HG02798 (cell line): Measurements from ENCODE around the gene BCL2.
A peak's percentile ranks its signal among the peaks of the same experiment; 100 is the strongest.
"Not testable (repeated sequence)": the region's sequence is repeated elsewhere in the genome, so short reads cannot be mapped to it uniquely, and the experiment has no call there.

Experiments used
- ATAC-seq: cut with Tn5 transposase; IDR thresholded peaks from one replicate; pipeline ENCODE4 v1.9.1; 2021; ENCODE audit warnings: mild to moderate bottlenecking; ENCODE audit not compliant: unreplicated experiment, poor library complexity

BCL2 gene

DNA sequence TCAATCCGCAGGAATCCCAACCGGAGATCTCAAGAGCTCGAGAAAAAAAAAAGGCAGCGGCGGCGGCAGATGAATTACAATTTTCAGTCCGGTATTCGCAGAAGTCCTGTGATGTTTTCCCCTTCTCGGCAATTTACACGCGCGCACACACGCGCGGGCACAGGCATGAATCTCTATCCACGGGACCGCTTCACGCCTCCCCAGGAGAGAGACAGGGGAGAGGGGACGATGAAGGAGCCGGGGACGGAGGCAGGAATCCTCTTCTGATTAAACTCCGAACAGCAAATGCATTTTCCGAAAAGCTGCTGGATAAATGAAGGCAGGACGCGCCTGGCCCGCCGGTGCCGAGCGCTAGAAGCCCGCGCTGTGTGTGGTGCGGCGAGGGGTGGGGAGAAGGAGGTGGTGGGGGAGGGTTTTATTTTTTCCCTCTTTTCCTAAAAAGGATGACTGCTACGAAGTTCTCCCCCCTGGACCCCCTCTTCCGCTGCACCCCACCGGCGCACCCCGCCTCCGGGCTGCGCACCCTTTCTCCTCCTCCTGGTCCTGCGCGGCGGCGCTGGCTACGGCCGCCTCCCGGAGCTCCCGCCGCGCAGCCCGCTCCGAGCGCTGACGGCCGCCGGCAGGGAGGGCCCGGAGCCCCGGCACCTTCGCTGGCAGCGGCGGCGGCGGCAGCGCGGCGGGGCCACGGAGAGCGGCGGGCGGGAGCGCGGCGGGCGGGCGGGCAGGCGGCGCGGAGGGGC is at the start of gene BCL2:
Gene BCL2, minus strand, starts transcription at position 387 of the 740 bp plus-strand sequence.
- ATAC-seq: peak; percentile 22

DNA sequence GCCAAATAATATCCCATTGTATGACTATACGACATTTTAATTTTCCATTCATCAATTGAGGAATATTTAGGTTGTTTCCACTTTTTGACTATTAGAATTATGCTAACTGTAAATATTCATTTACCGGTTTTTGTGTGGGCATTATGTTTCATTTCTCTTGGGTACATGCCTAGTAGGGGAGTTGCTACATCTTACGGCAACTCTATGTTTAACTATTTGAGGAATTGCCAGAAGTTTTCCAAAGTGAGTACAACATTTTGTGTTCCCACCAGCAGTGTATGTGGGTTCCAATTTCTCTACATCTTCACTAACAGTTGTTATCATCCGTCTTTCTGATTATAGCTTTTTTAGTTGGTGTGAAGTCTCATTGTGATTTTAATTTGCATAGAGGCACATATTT is 49.0 kb upstream of the BCL2 start:
- ATAC-seq: no peak

DNA sequence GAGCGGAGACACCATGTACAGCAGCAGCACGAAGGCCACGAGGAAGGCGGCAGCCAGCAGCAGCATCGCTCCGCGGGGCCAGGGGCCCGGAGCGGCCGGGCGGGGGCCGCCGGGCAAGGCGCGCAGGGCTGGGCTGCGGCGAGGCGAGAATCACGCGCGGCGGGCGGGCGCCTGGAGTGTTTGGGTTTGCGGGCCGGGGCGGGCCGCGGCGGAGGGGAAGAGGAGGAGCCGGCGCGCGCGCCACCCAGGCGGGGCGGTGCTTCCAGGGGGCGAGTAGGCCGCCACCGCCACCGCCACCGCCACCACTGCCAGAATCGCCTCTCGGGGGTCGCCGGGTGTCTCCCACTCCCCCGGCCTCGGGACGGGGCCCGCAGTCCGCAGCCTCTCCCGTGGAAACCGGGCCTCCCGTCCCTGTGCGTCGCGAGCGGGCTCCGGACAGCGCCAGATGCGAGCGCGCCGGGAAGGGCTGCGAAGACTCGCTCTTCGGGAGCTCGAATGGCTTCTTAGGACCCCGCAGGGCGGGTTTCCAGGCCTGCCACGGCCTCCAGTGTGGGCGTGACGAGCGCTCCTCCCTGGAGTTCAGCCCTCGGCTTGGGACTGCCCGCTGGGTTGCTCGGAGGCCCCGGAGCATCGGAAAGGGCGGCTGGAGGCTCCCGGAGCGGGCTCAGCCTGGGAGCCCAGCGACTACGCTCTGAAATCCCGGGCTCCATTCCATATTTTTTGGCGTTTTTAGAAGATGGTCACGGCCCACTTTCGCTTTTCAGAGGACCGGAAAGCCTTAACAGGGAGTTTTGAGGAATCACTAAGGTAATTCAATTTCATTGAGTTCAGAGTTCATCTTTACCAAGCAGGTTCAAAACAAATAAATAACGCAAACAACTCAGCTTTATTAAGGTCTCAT is 47.7 kb upstream of the BCL2 start, which contains the start of gene KDSR:
Gene KDSR, minus strand, starts transcription at position 154 of the 901 bp plus-strand sequence. Its CDS starts 88 bp downstream, at position 66.
- peak; percentile 92 for ATAC-seq

DNA sequence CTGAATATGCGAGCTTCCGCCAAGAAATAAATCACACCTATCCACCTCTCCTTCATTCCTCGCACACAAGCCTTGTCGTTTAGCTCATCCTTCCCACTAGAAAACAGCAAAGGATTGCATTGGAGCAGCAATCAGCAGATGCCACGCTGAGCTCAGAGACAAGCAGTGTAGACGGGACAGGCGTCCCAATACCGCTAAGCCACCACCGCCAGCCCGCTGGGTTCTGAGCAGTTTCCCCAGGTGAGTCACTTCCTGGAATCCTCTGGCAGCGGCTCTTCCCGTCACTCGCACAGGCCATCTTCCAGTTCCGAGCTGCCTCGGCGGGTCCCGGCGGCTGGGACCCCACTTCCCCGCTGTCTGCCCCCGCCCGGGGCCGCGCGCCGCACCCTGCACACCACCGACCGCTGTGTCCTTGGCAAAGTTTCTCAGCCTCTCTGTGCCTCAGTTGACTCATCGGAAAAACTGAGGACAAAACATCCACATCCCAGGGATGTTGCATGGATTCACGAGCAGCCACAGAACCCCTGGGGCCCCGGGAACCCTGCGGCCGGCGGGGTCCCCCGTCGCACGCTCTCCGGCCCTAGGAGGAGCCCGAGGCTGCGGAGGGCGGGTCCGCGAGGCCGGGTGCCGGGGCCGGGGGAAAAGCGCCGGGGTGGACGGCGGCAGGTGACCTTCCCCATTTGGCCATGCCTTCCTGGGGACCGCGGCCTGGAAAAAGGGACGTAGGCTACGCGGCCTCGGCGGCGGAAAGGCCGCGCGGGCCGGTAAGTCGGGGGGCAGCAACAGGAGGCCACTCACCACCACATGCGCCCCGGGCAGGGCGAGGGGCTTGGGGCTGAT is 46.9 kb upstream of the BCL2 start:
- ATAC-seq: peak; percentile 34

DNA sequence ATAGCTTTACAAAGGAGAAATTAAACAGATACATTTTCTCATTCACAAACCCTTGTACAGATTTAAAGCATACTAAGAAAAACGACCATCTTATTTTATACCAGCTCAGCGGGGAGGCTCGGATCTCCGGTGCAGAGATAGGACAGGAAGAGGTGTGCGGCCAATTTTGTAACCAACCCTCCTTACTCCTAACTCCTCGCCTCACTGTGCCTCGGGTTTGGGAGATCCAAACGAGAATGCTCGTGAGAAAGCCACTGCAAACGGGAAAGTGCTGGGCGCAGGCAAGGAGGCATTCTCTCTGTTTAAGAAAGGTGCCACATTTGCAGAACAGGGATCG is 46.3 kb upstream of the BCL2 start:
- no peak for ATAC-seq

DNA sequence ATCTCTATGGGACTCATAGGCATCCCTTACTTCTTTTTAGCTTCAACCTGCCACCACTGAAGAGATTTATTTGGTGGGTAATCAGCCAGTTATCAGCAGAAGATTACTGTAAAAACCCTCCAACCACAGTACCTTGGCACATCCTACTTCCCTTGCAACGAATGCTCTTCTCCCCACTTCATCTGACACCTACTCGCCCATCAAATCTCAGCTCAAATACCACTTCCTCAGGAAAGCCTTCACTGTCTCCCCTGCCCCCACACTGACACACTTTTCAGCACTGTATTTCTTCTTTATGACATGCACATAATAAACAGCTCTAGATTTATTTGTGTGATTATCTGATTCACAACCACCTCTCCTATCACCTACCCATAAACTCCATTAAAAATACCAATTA is 44.4 kb upstream of the BCL2 start:
- ATAC-seq: no peak

DNA sequence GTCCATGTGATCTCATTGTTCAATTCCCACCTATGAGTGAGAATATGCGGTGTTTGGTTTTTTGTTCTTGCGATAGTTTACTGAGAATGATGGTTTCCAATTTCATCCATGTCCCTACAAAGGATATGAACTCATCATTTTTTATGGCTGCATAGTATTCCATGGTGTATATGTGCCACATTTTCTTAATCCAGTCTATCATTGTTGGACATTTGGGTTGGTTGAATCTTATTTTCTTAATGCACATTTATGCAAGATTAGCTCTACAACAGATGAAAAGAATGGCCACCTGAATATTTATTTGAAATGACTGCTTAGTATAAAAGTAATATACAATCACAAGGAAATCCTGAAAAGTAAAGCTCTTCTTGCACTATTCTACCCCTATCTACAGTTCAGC is 43.9 kb upstream of the BCL2 start:
- ATAC-seq: not testable (repeated sequence)

DNA sequence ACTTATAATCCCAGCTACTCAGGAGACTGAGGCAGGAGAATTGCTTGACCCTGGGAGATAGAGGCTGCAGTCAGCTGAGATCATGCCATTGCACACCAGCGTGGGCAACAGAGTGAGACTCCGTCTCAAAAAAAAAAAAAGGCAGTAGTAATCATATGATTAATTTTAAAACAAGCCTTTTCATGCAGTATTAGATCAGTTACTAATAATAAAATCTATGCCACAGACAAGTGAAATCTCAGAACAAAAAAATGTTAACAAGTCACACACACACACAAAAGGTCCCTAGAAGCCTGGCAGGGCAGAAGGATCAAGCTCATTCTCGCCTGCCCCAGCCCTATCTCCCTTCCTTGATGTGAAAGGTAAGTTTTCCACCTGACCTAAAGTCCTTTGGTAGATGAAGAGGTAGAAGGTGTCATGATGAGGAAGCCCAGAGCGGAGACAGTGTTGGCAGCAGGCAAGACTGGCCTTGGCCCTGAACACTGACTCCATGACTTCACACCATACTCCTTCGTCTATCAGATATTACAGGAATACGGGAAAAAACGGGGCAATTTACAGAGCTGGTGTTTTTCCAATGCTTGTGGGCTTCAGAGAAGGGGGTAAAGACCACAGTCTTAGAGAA is 36.8 kb upstream of the BCL2 start:
- no peak for ATAC-seq

DNA sequence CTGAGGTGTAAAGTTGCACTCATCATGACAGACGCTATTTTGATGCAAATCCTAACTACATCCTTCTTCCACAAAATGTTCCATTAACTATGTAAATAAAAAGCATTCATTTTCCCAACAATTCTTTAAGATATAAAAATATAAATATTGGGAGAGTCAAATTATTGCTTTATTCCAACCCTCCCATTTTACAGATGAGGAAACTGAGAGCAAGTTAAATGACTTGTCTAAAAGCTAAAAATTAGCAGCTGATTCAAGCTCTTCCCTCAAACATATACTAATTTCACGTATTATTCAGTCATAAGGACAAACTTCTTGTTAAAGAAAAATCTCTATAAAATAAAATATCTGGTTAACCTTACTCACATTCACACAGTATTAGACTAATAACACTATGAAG is 30.7 kb upstream of the BCL2 start:
- ATAC-seq: no peak

DNA sequence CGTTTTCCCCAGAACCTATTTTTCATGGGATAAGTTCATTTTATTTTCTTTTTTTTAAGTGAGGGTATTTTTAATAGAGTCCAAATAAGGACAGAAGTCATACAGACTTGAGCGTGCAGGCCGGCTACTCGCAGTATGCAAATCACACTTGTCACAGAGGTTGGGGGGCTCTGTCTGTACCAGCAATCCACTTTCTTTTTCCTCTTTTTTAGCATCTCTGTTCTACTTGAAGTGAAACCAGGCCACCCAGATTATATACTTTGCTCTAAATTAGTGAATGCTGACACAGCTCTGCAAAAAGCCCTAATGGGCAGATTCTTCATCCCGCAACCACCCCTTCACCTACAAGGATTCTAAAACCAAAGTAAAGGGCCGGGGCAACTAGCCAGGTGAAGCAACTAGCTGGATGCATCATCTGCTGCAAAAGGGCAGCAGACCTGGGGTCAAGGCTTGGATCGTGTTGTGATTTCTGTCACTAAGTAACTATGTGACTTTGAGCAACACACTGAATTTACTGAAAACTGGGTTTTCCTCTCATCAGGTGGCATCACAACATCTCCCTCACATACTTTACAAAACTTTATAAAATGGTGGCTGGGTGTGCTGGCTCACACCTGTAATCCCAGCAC is 29.1 kb upstream of the BCL2 start:
- ATAC-seq: no peak

DNA sequence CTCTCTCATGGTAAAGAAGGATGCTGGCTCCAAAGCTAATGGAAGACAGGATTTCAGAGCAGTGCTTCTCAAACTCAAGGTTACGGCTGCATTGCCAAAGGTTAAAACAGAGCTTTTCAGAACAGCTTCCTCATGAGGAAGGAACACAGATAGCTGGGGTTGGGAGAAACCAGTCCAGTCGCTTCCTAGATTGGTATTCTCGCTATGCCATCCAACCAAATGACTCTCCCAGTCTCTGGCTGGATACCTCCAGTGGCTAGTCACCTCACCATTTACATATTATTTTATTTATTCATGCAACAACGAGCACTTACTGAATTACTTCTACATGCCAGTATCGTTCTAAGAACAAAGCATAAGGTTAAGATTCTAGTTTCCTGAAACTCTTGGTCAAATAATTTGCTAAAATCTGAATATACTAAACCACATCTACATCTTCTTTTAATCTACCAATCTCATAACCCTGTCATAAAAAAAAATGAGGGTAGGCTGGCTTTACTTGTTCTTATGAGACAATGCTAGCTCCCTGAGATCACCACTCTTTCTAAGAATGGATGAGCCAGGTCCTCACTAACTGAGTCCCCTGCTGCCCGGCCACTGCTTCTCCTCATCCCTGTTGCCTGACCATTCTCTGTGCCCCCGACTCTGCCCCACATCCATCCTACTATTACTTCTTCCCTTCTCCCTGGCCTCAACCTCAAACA is 27.1 kb upstream of the BCL2 start:
- ATAC-seq: no peak

DNA sequence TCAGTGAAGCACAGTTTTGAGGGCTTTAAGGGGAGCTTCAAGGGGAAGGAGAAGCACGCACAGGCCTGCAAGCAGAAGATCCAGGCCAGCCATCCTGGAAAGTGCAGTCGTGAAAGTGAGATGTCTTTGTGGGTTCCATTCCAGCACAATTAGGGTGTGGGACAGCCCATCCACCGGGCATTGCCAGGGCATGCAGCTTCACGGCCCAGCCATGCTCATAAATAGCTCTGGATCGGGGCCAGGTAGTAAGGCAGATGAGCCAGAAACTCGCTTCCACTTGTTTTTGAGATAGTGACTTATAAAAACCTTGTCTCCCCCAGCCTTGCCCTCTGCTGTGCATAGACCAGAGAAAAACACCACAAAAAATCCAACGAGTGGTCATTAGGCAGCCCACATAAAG is 26.5 kb upstream of the BCL2 start:
- no peak for ATAC-seq

DNA sequence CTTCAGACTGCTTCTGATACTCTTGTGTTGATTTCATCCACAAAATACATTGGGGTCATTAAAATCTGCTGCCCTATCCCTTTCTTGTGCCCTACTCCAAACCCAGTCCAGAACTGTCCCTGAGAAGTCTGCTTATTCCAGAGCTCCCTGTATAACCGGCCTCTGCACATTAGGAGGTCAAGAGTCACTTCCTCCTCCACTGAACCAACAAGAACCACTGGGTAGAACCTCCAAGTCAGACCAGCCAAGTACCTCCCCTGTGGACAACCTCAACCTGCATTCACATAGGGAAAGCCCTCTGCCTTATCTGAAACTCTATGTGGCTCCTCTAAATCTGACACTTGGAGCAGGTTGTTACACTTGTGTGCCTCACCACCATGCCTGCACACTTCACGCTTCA is 25.3 kb upstream of the BCL2 start:
- no peak for ATAC-seq

DNA sequence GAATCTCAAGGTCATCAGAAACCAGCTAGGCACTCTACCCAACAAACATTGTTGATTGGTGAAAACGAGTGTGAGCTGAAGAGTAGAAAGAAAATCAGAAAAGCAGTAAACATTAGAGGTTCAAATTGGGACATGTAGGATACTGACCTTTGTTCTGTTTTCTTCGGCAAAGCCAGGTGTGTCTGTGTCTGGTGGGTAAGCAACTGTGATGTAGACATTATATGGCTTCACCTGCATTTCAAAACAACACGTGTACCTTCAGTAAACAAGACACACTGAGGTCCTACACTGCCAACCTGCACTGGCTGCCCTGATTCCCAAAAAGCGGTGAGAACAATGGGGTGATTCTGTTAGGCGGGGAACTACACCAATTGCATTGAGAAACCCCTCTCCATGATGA is 24.7 kb upstream of the BCL2 start:
- ATAC-seq: no peak

DNA sequence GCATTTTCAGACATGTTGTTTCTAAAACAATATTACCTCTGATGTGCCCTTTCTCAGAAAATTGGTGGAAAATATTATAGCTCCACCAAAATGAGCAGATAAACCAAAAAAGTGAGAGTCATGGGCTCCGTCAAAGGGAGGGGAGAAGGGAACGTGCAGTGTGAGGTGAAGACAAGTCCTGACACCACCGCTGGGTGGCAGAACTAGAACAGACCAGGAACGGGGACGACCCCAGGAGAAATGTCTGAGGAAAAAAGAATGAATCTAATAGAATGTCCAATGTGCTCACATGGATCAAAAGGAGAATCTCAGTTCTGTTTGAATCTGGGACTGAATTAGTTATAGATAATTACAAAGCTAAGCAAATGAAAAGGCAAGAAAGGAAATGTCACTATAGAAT is 22.6 kb upstream of the BCL2 start:
- peak; percentile 44 for ATAC-seq

DNA sequence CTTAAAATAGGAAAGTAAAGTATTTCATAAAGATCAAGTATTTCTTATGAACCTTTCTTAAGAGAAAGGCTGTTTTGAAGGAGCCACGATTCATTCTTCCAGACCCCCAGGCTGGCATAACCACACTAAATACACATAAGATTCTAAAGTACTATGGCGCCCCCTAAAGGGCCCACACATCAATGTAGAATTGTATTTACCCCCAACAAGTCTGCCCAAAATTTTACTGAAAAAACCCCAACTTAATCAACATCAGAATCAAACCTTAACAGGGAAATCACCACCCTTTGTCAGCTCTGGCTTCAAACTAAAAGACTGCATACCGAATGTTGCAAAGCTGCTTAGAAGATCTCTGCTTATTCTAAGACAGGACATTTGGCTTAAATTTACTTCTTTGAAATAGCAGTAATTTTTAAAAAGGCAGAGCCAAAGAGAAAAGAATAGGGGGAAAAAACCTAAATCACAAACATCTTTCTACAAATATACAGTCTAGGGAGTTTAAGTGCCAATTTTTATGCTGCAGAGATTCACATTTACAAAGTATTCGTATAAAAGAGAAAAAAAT is 20.4 kb upstream of the BCL2 start:
- no peak for ATAC-seq

DNA sequence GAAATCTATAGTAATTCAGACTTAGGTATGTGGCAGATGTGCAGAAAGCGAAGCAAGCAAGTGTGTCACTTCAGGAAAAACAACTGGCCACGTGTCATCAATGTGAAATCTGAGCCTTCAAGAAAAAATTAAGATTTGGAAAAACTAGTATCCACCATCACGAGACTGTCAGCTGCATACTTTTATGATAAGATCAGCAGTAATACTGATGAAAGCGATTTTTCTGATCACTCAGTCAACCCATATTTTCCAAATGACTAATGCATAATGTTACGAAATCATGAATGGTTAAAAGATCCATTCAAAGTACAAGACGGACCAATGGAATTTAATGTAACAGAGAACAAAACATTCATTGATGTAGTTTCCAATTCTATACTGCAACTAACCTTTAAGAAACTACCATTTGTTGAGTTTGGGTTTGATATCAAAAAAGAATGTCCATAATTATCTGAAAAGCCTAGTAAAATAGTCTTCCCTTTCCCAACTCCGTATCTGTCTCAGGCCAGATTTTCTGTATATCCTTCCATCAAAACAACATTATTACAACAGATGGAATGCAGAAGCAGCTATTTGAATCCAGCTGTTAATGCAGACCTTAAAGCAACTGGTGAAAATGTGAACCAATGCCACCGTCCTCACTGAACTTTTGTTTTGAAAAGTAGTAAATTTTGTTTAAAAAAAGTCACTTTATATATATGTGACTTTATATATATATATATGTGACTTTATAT is 17.0 kb upstream of the BCL2 start:
- ATAC-seq: no peak

DNA sequence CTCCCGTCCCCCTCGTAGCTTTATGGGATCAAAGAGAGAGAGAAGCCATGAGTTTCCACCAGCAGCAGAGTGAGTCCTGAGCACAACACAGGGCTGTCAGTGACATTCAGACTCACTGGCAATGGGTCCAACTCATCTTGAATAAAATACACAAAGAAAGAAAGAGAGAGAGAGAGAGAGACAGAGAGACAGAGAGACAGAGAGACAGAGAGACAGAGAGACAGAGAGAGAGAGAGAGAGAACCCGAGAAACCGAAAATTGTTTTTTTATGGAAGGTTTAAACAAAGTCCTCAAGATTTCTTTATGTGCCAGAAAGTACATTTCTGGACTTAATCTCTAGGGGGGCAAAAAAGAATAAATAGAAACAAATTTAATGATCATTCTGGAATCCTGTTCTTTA is 11.5 kb upstream of the BCL2 start:
- ATAC-seq: no peak
